NOMO-1 (cell line): ENCODE results near the gene TBC1D8.

Source experiments
- DNase-seq, 2 experiments: peaks; one replicate each; lab custom pipeline; 2025; ENCODE audit not compliant: unreplicated experiment in 2 of 2; lab: John Stamatoyannopoulos, UW

The TBC1D8 gene

GRCh38 chr2:101037161-101037755 lies 113.9 kb downstream of the TBC1D8 start:
- DNase-seq, result no peak

GRCh38 chr2:101036562-101036961 lies 114.6 kb downstream of the TBC1D8 start:
- DNase-seq, result peak in 1 of 2 experiments; percentile 24

- no peak for DNase-seq
These were observed 119.0 kb downstream of the TBC1D8 start for GRCh38 chr2:101032084-101032776.

GRCh38 chr2:101030866-101031554 lies 120.2 kb downstream of the TBC1D8 start:
- DNase-seq, result peak; percentile 23 to 64

GRCh38 chr2:101027852-101028251 lies 123.3 kb downstream of the TBC1D8 start:
- DNase-seq, result no peak

- DNase-seq, result no peak
These were observed 124.2 kb downstream of the TBC1D8 start for GRCh38 chr2:101026923-101027469.

- DNase-seq, result no peak
These were observed 124.9 kb downstream of the TBC1D8 start for GRCh38 chr2:101026253-101026701.

GRCh38 chr2:101025561-101025960 lies 125.6 kb downstream of the TBC1D8 start:
- DNase-seq, result no peak

GRCh38 chr2:101023327-101024107 lies 127.7 kb downstream of the TBC1D8 start:
- DNase-seq, result no peak

GRCh38 chr2:101022221-101022620 lies 129.0 kb downstream of the TBC1D8 start:
- no peak for DNase-seq

GRCh38 chr2:101018934-101019333 lies 132.2 kb downstream of the TBC1D8 start:
- no peak for DNase-seq

GRCh38 chr2:101017371-101017770 lies 133.8 kb downstream of the TBC1D8 start:
- no peak for DNase-seq

GRCh38 chr2:101014264-101014857 lies 136.8 kb downstream of the TBC1D8 start:
- DNase-seq, result no peak

GRCh38 chr2:101012706-101013181 lies 138.4 kb downstream of the TBC1D8 start:
- peak in 1 of 2 experiments; percentile 21 for DNase-seq

- no peak for DNase-seq
These were observed 139.0 kb downstream of the TBC1D8 start for GRCh38 chr2:101012054-101012705.

GRCh38 chr2:101011152-101011551 lies 140.0 kb downstream of the TBC1D8 start:
- DNase-seq, result no peak

GRCh38 chr2:101007415-101008345 lies 143.5 kb downstream of the TBC1D8 start:
- no peak for DNase-seq

GRCh38 chr2:101006065-101006715 lies 145.0 kb downstream of the TBC1D8 start:
- no peak for DNase-seq
